C4-2B (cell line): Measurements from ENCODE around the gene NBR1.

Experiments used
- ZFX ChIP-seq: fragments of 450-650 bp; IDR thresholded peaks from 2 replicates; pipeline ENCODE4 v1.6.1; 2017
- TF ChIP-seq, protein P1 (sequence below): fragments of 450-650 bp; conservative IDR thresholded peaks from 2 replicates; pipeline ENCODE4 v1.5.1; 2017; ENCODE audit warnings: mild to moderate bottlenecking

DNA sequence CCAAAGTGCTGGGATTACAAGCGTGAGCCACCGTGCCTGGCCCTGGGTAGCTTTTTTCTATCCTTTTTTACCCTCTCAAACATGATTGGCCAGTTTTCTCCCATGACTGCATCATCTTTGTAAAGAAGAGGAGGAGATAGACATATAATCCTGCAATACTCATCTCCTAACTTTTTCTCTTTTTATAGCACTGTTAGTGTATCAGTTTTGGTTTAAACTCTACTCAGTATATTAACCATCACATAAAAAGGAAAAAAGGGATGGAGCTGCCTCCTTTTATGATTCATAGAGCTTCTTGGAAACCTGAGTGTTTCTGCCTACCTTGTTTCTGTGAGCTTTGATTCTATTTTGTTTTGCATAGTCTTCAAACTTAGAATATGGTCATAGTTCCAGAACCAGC is 28.6 kb downstream of the NBR1 start:
- TF ChIP-seq, protein P1, sequence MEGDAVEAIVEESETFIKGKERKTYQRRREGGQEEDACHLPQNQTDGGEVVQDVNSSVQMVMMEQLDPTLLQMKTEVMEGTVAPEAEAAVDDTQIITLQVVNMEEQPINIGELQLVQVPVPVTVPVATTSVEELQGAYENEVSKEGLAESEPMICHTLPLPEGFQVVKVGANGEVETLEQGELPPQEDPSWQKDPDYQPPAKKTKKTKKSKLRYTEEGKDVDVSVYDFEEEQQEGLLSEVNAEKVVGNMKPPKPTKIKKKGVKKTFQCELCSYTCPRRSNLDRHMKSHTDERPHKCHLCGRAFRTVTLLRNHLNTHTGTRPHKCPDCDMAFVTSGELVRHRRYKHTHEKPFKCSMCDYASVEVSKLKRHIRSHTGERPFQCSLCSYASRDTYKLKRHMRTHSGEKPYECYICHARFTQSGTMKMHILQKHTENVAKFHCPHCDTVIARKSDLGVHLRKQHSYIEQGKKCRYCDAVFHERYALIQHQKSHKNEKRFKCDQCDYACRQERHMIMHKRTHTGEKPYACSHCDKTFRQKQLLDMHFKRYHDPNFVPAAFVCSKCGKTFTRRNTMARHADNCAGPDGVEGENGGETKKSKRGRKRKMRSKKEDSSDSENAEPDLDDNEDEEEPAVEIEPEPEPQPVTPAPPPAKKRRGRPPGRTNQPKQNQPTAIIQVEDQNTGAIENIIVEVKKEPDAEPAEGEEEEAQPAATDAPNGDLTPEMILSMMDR: no peak
- no peak for TF ChIP-seq ZFX
